K562 (cell line): ENCODE measurements around the gene MED16. TPM values are rescaled to one million over a fixed set of nuclear protein-coding genes. Genes with fewer than 3 reads are reported as not detected.

Source experiments
- CCAR2 ChIP-seq: fragments of 200-400 bp; formaldehyde crosslinking; IDR thresholded peaks from 2 replicates; pipeline ENCODE4 v1.6.1; 2017; ENCODE audit warnings: mild to moderate bottlenecking, low read depth, low read length
- CHD7 ChIP-seq: fragments of 200-600 bp; sonication (generic); IDR thresholded peaks from one replicate; pipeline ENCODE4 v1.6.1; 2012; ENCODE audit warnings: mild to moderate bottlenecking, low read depth, low read length, inconsistent platforms
- ESRRB ChIP-seq: fragments of 250-450 bp; sonication (Bioruptor Pico); IDR thresholded peaks from 2 replicates; pipeline ENCODE4 v1.5.0; 2020; ENCODE audit warnings: mild to moderate bottlenecking, moderate library complexity, borderline replicate concordance
- FOXA3 ChIP-seq, 2 experiments: fragments of 450-650 bp in 1 of 2; sonication (generic) in 1 of 2; formaldehyde crosslinking; IDR thresholded peaks in 1 of 2; conservative IDR thresholded peaks in 1 of 2; 2 replicates each; pipeline versions ENCODE4 v1.4.0 to v1.8.0; 2020 to 2022; ENCODE audit warnings: mild to moderate bottlenecking in 2 of 2, missing genetic modification reagents in 1 of 2
- JUN ChIP-seq, 2 experiments: sonication (generic) in 1 of 2; formaldehyde crosslinking in 1 of 2; IDR thresholded peaks; 2 replicates each; pipeline versions ENCODE4 v1.6.1 to v1.8.0; 2012 to 2022; ENCODE audit warnings: borderline replicate concordance in 2 of 2, mild to moderate bottlenecking in 2 of 2, improper control_type of control experiment in 1 of 2, low read depth in 1 of 2, low read length in 1 of 2, missing genetic modification reagents in 1 of 2
- MEF2A ChIP-seq: IDR thresholded peaks from 2 replicates; pipeline ENCODE4 v1.6.1; 2011; ENCODE audit warnings: low read depth, mild to moderate bottlenecking, low read length, moderate library complexity; ENCODE audit not compliant: control insufficient read depth
- MTA1 ChIP-seq: fragments of 450-650 bp; IDR thresholded peaks from 2 replicates; pipeline ENCODE4 v1.6.1; 2017; ENCODE audit warnings: borderline replicate concordance
- MYC ChIP-seq, 2 experiments: fragments of 250-450 bp in 1 of 2; sonication (Bioruptor Pico) in 1 of 2; IDR thresholded peaks; 2 replicates each; pipeline versions ENCODE4 v1.5.1 to v1.6.1; 2012 to 2021; ENCODE audit warnings: low read depth in 2 of 2, borderline replicate concordance in 1 of 2, improper control_type of control experiment in 1 of 2, low read length in 1 of 2, mild to moderate bottlenecking in 1 of 2, moderate library complexity in 1 of 2
- SIX5 ChIP-seq, 2 experiments: IDR thresholded peaks; 2 replicates each; pipeline ENCODE4 v1.6.1; 2011; ENCODE audit warnings: low read length in 2 of 2, borderline replicate concordance in 1 of 2, low read depth in 1 of 2, mild to moderate bottlenecking in 1 of 2, moderate library complexity in 1 of 2; ENCODE audit not compliant: insufficient read depth in 1 of 2
- ZNF121 ChIP-seq: sonication (generic); formaldehyde crosslinking; conservative IDR thresholded peaks from 2 replicates; pipeline ENCODE4 v1.8.0; 2022; ENCODE audit warnings: missing genetic modification reagents
- ZNF217 ChIP-seq: sonication (generic); formaldehyde crosslinking; IDR thresholded peaks from 2 replicates; pipeline ENCODE4 v1.8.0; 2022; ENCODE audit warnings: mild to moderate bottlenecking, missing genetic modification reagents
- ZNF280B ChIP-seq: fragments of 250-450 bp; sonication (Bioruptor Pico); IDR thresholded peaks from 2 replicates; pipeline ENCODE4 v1.5.1; 2021; ENCODE audit warnings: mild to moderate bottlenecking
- ZNF764 ChIP-seq: fragments of 250-450 bp; sonication (Bioruptor Pico); IDR thresholded peaks from 2 replicates; pipeline ENCODE4 v1.4.0; 2020; ENCODE audit warnings: low read depth, mild to moderate bottlenecking, moderate library complexity
- polyA plus RNA-seq, 8 experiments: library from polyadenylated mRNA; depleted of rRNA in 4 of 8; stranded (reverse) in 5 of 8; unstranded in 3 of 8; fragments of >200 nt; fragmentation: Nextera tagmentation in 2 of 8; fragmentation: Illumina TruSeq in 1 of 8; extraction: Ambion mirVana in 2 of 8; extraction: Trizol in 1 of 8; gene quantifications; 2 replicates each; pipeline versions ENCODE4 v1.2.1 to v1.2.3, GENCODE V29; 2011 to 2014; ENCODE audit warnings: inconsistent platforms in 1 of 8, missing spikeins in 1 of 8
- total RNA-seq, 7 experiments: library from RNA; depleted of rRNA in 6 of 7; stranded (reverse); fragments of >200 nt in 6 of 7; fragmentation: Illumina TruSeq in 2 of 7; extraction: Trizol in 2 of 7; gene quantifications; 2 replicates each; pipeline versions ENCODE4 v1.2.1 to v1.2.3, GENCODE V29; 2011 to 2021; ENCODE audit warnings: low replicate concordance in 1 of 7

Gene MED16
- total and polyA plus RNA-seq, 9 of the 15 experiments (the other 6 are each of a cell fraction or from before 2014, with no cell fraction given): 0.89 to 59.9 (median 8.6) TPM

- TF ChIP-seq CHD7 (no peak), MTA1 (no peak), JUN (IDR thresholded peaks at IDR 0.05; ENCODE audit: borderline replicate concordance, low read depth, low read length) (no peak), JUN (CRISPR knock-in tag; IDR thresholded peaks at IDR 0.05; ENCODE audit: borderline replicate concordance) (no peak), MYC (IDR thresholded peaks at IDR 0.05; ENCODE audit: low read depth, low read length) (peak; percentile 44), MYC (CRISPR knock-in tag; IDR thresholded peaks at IDR 0.05; ENCODE audit: borderline replicate concordance, low read depth) (no peak), MEF2A (no peak), CCAR2 (no peak), ZNF217 (no peak), SIX5 (IDR thresholded peaks at IDR 0.05; ENCODE audit: borderline replicate concordance in 1 of 2, insufficient read depth in 1 of 2, low read depth in 1 of 2, low read length in 2 of 2) (no peak), ZNF121 (CRISPR knock-in tag) (no peak), FOXA3 (CRISPR knock-in tag; conservative IDR thresholded peaks at IDR 0.05 in 1 of 2, IDR thresholded peaks at IDR 0.05 in 1 of 2) (no peak), ZNF280B (CRISPR knock-in tag) (no peak), ESRRB (CRISPR knock-in tag) (no peak), ZNF764 (CRISPR knock-in tag) (no peak)
These were observed 7.5 kb upstream of the MED16 start (continued) for GRCh38 chr19:900302-901111.
